ENCODE measurements around the gene TAF11L2. TPM values are rescaled to one million over a fixed set of nuclear protein-coding genes. Genes with fewer than 3 reads are reported as not detected.
"Not testable (repeated sequence)": the region's sequence is repeated elsewhere in the genome, so short reads cannot be mapped to it uniquely, and the experiment has no call there.

Gene TAF11L2
- not detected in 2 replicates for total RNA-seq (2014; rRNA removed; shearing (Covaris generic); ENCODE audit: low replicate concordance)

- in situ Hi-C loops (cut with HindIII; ENCODE audit: low pct_unique_long_range_greater_than_20kb, low sequenced_read_pairs); DNase-seq (ENCODE audit: low read depth): not testable (repeated sequence)
These were observed at the start of gene TAF11L2 for GRCh38 chr5:17497931-17498330. TAF11L2 (plus strand) TSS chr5:17498231.

GRCh38 chr5:17448877-17449276, 49.2 kb upstream of the TAF11L2 start:
- DNase-seq (ENCODE audit: low read depth): no peak
- in situ Hi-C loops (cut with HindIII; ENCODE audit: low pct_unique_long_range_greater_than_20kb, low sequenced_read_pairs): no loop called here

- in situ Hi-C loops (cut with HindIII; ENCODE audit: low pct_unique_long_range_greater_than_20kb, low sequenced_read_pairs): no loop called here
These were observed 45.1 kb upstream of the TAF11L2 start for GRCh38 chr5:17452936-17453335.

GRCh38 chr5:17455942-17456341, 42.1 kb upstream of the TAF11L2 start:
- in situ Hi-C loops (cut with HindIII; ENCODE audit: low pct_unique_long_range_greater_than_20kb, low sequenced_read_pairs): no loop called here
- DNase-seq (ENCODE audit: low read depth): no peak

More at GRCh38 chr5:17452936-17453335, 45.1 kb upstream of the TAF11L2 start:
- no peak for DNase-seq (ENCODE audit: low read depth)

- DNase-seq (ENCODE audit: low read depth): no peak
- in situ Hi-C loops (cut with HindIII; ENCODE audit: low pct_unique_long_range_greater_than_20kb, low sequenced_read_pairs): no loop called here
These were observed 36.2 kb upstream of the TAF11L2 start for GRCh38 chr5:17461793-17462192.

GRCh38 chr5:17463653-17464052, 34.4 kb upstream of the TAF11L2 start:
- in situ Hi-C loops (cut with HindIII; ENCODE audit: low pct_unique_long_range_greater_than_20kb, low sequenced_read_pairs): no loop called here
- no peak for DNase-seq (ENCODE audit: low read depth)

GRCh38 chr5:17470064-17470463, 28.0 kb upstream of the TAF11L2 start:
- in situ Hi-C loops (cut with HindIII; ENCODE audit: low pct_unique_long_range_greater_than_20kb, low sequenced_read_pairs): no loop called here
- DNase-seq (ENCODE audit: low read depth): no peak

- DNase-seq (ENCODE audit: low read depth); in situ Hi-C loops (cut with HindIII; ENCODE audit: low pct_unique_long_range_greater_than_20kb, low sequenced_read_pairs): not testable (repeated sequence)
These were observed 23.0 kb upstream of the TAF11L2 start for GRCh38 chr5:17475064-17475463.

GRCh38 chr5:17477043-17477442, 21.0 kb upstream of the TAF11L2 start:
- no peak for DNase-seq (ENCODE audit: low read depth)
- in situ Hi-C loops (cut with HindIII; ENCODE audit: low pct_unique_long_range_greater_than_20kb, low sequenced_read_pairs): no loop called here

GRCh38 chr5:17477573-17478265, 20.3 kb upstream of the TAF11L2 start:
- no peak for DNase-seq (ENCODE audit: low read depth)
- in situ Hi-C loops (cut with HindIII; ENCODE audit: low pct_unique_long_range_greater_than_20kb, low sequenced_read_pairs): no loop called here

- DNase-seq (ENCODE audit: low read depth): no peak
- in situ Hi-C loops (cut with HindIII; ENCODE audit: low pct_unique_long_range_greater_than_20kb, low sequenced_read_pairs): no loop called here
These were observed 16.7 kb upstream of the TAF11L2 start for GRCh38 chr5:17481378-17481777.

- in situ Hi-C loops (cut with HindIII; ENCODE audit: low pct_unique_long_range_greater_than_20kb, low sequenced_read_pairs): no loop called here
- DNase-seq (ENCODE audit: low read depth): no peak
These were observed 15.2 kb upstream of the TAF11L2 start for GRCh38 chr5:17482790-17483189.

- DNase-seq (ENCODE audit: low read depth); in situ Hi-C loops (cut with HindIII; ENCODE audit: low pct_unique_long_range_greater_than_20kb, low sequenced_read_pairs): not testable (repeated sequence)
These were observed 11.4 kb upstream of the TAF11L2 start for GRCh38 chr5:17486464-17487173.

GRCh38 chr5:17487174-17487512, 10.9 kb upstream of the TAF11L2 start:
- DNase-seq (ENCODE audit: low read depth): no peak
- in situ Hi-C loops (cut with HindIII; ENCODE audit: low pct_unique_long_range_greater_than_20kb, low sequenced_read_pairs): no loop called here

GRCh38 chr5:17491257-17491656, 6.8 kb upstream of the TAF11L2 start:
- in situ Hi-C loops (cut with HindIII; ENCODE audit: low pct_unique_long_range_greater_than_20kb, low sequenced_read_pairs); DNase-seq (ENCODE audit: low read depth): not testable (repeated sequence)

GRCh38 chr5:17492770-17493169, 5.3 kb upstream of the TAF11L2 start:
- no peak for DNase-seq (ENCODE audit: low read depth)
- in situ Hi-C loops (cut with HindIII; ENCODE audit: low pct_unique_long_range_greater_than_20kb, low sequenced_read_pairs): no loop called here

- DNase-seq (ENCODE audit: low read depth): no peak
- in situ Hi-C loops (cut with HindIII; ENCODE audit: low pct_unique_long_range_greater_than_20kb, low sequenced_read_pairs): no loop called here
These were observed 585 bp upstream of the TAF11L2 start for GRCh38 chr5:17497446-17497845.

GRCh38 chr5:17511775-17512325, 13.8 kb downstream of the TAF11L2 start:
- in situ Hi-C loops (cut with HindIII; ENCODE audit: low pct_unique_long_range_greater_than_20kb, low sequenced_read_pairs): no loop called here
- DNase-seq (ENCODE audit: low read depth): no peak

- DNase-seq (ENCODE audit: low read depth); in situ Hi-C loops (cut with HindIII; ENCODE audit: low pct_unique_long_range_greater_than_20kb, low sequenced_read_pairs): not testable (repeated sequence)
These were observed 19.5 kb downstream of the TAF11L2 start for GRCh38 chr5:17517526-17517925.

Data from Caki2 (cell line).